GM20431 (cell line): ENCODE measurements around the gene DRAXIN.

Experiments used
- in situ Hi-C: fragments of 300-500 bp; cut with MseI, MboI; formaldehyde crosslinking; loops from one replicate; pipeline ENCODE4 v1.15.0; 2020; ENCODE audit warnings: low sequenced_read_pairs; ENCODE audit not compliant: unreplicated experiment

Gene DRAXIN

DNA sequence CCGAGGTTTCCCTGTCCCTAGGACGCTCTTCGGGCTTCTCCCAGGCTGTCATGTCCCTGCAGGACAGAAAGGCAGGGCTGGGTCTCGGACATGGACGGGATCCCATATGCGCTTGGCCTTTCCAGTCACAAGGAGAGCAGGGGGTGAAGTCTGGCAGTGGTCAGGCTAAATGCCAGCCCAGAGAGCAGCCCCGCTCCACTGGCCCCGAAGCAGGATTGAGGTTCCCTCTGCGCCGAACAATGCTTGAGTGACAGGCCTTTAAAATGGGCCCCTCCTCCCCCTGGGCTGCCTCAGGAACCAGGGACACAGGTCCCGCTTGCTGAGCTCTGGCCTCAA is 12.7 kb downstream of the DRAXIN start:
- in situ Hi-C loops: no loop called here

DNA sequence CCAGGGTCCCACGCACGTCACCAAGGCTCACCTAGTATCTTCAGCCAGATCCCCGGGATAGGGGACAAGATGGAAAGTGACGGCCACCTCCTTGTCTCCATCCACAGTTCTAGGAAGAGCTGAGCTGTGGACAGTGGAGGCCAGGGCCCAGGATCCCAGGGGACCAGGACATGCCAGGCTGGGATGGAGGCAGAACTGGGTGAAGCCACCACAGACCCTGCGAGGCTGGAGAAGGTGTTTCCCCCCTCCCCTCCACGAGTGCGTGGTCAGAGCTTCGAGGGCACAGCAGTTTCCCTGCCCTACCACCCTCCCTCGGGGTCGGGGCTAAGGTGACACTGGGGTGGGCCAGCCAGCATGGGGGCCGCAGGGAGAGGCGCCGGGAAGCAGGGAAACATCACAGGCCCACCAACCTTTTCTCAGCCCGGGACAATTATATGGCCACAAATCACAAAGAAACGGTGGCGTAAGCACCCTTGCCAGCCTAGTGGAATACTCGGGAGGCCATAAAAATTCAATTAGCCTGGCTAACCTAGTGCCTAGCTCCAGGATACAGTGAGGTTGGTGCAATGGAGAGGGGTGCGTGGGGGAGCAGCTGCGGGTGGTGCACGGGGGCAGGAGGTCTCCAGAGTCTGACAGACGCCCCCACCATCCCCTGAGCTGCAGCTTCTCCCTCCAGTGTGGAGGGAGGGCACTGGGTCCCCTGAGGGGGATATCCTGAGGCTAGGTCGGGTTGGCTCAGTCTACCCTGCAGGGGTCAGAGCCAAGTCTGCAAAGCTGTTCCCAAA is 13.4 kb downstream of the DRAXIN start:
- in situ Hi-C loops: no loop called here

- in situ Hi-C loops: no loop called here
These were observed 14.1 kb downstream of the DRAXIN start for GRCh38 chr1:11705596-11705995.

GRCh38 chr1:11706292-11706691 is 14.8 kb downstream of the DRAXIN start:
- in situ Hi-C loops: no loop called here

DNA sequence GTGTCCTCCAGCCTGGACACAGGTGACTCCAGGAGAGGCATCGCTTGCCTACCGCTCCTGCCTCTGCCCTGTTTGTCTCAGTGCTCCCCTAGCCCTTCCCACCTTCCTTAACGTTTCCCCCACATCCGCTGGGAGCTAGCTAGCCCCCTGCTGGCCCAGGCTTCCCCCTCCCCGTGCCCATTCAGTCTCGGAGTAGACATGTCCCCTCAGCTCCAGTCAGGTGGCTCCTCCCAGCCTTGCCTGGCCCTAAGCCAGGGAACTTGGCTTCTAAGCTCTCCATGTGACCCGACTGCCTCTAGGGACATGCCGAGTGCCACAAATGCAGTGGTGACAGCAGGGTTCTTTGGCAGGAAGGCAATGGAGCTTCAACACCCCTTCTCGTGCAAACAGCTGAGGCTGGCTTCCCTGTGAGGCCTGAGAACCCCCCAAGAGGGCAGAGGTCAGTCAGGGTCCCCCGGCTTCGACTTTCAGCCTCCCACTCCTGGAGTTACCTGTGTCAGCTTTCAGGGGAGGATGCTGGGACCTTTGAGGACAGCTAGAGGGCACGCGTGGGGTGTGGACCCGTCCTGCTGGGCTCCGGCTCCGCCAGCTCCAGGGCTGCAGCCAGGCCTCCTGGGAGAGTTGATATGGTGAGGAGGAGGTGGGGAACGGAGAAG is 16.2 kb downstream of the DRAXIN start:
- in situ Hi-C loops: no loop called here

GRCh38 chr1:11708554-11709350 is 17.2 kb downstream of the DRAXIN start:
- in situ Hi-C loops: no loop called here

DNA sequence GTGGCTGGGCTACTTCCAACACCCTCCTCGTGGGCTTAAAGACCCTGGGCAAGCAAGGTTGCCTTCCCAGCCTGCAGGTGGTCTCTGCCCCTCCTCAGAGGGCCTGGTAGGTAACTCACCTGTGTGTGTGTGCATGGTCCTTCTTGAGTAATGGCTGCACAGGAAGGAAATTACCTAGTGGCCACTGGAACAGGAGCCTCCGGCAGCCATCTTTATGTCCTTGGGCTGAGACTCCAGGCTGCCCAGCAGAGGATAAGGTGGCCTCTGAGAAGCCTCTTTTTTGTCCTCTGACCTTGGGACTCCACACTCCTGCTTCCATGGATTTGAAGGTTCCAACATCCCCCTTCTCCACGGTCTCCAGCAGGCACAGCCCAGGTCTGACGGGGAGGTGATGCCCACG is 20.0 kb downstream of the DRAXIN start:
- in situ Hi-C loops: no loop called here

GRCh38 chr1:11712285-11712684 is 20.8 kb downstream of the DRAXIN start:
- in situ Hi-C loops: no loop called here

DNA sequence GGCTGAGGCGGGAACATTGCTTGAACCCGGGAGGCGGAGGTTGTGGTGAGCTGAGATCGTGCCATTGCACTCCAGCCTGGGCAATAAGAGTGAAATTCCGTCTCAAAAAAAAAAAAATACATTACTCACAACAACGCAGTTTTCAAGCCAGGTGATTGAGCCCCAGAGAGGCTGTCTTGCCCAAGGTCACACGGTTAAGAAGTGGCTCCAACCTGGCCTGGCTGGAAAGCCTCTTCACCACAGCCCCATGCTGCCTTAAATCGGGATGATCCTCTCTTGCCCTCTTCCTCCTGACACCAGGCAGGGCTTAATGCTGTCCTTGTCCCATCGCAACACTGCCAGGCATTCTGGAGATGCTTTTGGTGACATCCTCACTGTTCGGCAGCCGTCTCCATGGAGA is 21.6 kb downstream of the DRAXIN start:
- in situ Hi-C loops: no loop called here

- in situ Hi-C loops: no loop called here
These were observed 23.5 kb downstream of the DRAXIN start for GRCh38 chr1:11714831-11715575.

DNA sequence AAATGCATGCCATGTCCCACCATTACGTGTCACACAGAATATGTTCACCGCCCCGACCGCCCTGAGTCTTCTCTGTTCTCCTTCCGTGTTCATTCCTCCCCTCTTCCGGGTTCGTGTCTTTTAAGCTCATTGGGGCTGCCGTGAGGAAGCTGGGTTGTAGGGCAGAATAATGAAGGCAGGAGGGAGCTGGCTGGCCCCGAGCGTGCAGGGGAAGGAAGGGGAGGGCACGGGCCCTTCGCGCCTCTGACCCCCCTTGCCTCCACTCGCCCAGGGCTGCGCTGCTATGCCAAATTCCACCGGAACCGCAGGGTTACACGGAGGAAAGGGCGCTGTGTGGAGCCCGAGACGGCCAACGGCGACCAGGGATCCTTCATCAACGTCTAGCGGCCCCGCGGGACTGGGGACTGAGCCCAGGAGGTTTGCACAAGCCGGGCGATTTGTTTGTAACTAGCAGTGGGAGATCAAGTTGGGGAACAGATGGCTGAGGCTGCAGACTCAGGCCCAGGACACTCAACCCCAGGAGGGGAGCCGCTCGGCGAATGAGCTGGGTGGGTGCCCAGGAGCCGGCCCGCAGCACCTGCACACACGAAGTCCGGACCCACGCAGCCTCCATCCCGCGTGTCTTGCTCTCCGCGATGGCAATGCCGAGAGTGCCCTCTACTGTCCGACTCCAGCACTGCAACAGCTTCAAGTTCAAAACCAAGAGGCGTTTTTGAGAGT is 28.0 kb downstream of the DRAXIN start:
- in situ Hi-C loops: loop anchor here (10.0 kb wide), 1 partner anchor 65 kb away; the partner anchor contains the start of genes FBXO2 and FBXO44

GRCh38 chr1:11720033-11720376 is 28.5 kb downstream of the DRAXIN start:
- in situ Hi-C loops: loop anchor here (10.0 kb wide), 1 partner anchor 65 kb away; the partner anchor contains the start of genes FBXO2 and FBXO44

GRCh38 chr1:11720525-11720924 is 29.0 kb downstream of the DRAXIN start:
- in situ Hi-C loops: loop anchor here (10.0 kb wide), 1 partner anchor 66 kb away; the partner anchor contains the start of genes FBXO2 and FBXO44

DNA sequence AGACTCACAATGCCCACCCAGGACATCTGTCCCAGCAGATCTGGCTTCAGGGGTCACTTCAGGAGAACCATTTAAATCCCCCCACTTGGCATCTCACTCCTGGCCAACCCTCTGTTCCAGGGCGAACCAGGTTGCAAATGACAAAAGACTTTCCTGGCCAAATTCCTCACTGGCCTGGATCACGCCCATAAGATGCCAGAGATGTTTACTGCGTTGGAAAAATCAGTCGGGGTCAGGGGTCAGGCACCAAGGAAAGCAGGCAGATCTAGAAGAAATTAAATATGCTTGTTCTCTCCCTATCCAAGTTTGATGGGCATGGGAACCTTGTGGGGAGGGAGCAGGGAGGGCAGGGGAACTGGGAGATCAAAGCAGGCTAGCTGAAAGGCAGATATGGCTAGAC is 29.8 kb downstream of the DRAXIN start:
- in situ Hi-C loops: loop anchor here (10.0 kb wide), 1 partner anchor 67 kb away; the partner anchor contains the start of genes FBXO2 and FBXO44

DNA sequence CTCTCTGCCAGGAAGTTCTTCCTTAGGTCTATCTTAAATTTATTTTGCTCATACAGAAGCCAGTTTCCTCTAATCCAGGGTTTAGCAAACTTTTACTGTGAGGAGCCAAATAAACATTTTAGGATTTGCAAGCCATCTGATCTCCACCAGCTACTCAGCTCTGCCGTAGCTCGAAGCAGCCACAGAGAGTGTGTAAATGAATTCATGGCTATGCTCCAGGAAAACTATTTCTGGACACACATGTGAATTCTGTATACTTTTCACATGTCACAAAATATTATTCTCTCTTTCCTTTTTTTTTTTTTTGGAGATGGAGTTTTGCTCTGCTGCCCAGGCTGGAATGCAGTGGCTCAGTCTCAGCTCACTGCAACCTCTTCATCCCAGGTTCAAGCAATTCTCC is 31.0 kb downstream of the DRAXIN start:
- in situ Hi-C loops: loop anchor here (10.0 kb wide), 1 partner anchor 68 kb away; the partner anchor contains the start of genes FBXO2 and FBXO44

DNA sequence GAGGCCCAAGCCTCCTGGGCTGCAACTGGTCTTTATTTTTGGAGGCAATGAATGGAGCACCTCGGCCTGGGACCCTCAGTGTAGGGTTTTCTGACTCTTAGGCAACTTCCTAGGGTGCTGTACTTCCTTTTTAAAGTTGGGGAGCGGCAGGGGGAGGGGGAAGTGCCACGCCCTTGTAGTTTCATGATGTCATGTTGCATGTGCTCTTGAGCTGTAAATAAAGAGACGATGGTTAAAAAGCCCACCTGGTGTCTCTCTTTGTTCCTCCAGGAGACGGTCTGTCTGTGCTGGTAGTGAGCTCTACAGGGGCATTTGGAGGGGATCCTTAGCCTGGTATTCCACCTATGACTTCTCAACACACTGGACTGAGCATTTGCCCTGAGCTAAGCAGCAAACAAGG is 34.1 kb downstream of the DRAXIN start:
- in situ Hi-C loops: loop anchor here (10.0 kb wide), 1 partner anchor 71 kb away; the partner anchor contains the start of genes FBXO2 and FBXO44

DNA sequence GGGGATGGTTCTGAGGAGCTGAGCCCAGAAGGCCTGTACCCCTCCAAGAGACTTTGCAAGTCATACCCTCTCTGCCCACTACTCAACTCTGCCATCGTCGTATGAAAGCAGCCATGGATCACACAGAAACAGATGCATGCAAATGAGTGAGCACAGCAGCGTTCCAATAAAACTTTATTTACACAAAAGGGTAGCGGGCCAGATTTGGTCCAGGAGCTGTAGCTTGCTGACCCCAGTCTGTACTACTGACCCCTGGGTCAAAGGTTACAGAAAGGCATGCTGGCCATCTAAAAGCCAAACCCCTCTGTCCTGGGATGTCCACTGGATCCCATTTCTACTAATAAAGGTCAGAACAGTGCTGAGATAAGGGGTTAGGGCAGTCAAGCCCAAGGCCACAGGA is 35.6 kb downstream of the DRAXIN start:
- in situ Hi-C loops: loop anchor here (10.0 kb wide), 1 partner anchor 72 kb away; the partner anchor contains the start of genes FBXO2 and FBXO44

DNA sequence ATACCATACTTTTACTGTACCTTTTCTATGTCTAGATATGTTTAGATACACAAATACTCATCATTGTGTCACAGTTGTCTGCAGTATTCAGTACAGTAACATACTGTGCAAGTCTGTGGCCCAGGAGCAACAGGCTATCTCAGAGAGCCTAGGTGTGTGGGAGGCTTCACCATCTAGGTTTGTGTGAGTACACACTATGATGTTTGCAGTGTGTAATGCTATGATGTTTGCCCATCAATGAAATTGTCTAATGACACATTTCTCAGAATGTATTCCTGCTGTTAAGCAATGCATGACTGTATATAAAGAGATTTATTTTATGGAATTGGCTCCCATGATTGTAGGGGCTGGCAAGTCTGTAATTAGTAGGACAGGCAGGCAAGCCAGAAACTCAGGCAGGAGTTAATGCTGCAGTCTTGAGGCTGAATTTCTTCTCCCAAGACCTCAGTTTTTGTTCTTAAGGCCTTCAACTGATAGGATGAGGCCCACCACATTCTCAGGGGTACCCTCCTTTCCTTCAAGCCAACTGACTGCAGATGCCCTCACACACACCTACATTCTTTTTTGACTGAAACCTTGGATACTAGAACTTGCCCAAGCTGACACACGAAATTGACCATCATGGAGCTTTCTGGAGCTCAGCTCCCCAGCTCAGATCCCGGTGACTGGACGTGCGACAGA is 36.8 kb downstream of the DRAXIN start:
- in situ Hi-C loops: loop anchor here (10.0 kb wide), 1 partner anchor 73 kb away; the partner anchor contains the start of genes FBXO2 and FBXO44

- in situ Hi-C loops: loop anchor here (10.0 kb wide), 1 partner anchor 74 kb away; the partner anchor contains the start of genes FBXO2 and FBXO44
These were observed 37.6 kb downstream of the DRAXIN start for GRCh38 chr1:11729155-11729497.
